ENCODE measurements around the gene SERPINE1.
"Not testable (repeated sequence)": the region's sequence is repeated elsewhere in the genome, so short reads cannot be mapped to it uniquely, and the experiment has no call there.

SERPINE1 gene

GRCh38 chr7:101126651-101127459 is at the start of gene SERPINE1:
SERPINE1 (plus strand) TSS chr7:101127104; CDS start chr7:101128394, 1,290 bp downstream.
- peak in 1 of 3 experiments; percentile 37 for DNase-seq (ENCODE audit: low read depth in 3 of 3)

- peak; percentile 69 to 83 (median 76) for DNase-seq (ENCODE audit: low read depth in 3 of 3)
These were observed 49.4 kb upstream of the SERPINE1 start for GRCh38 chr7:101077303-101078086.

- DNase-seq (ENCODE audit: low read depth in 3 of 3) = no peak
These were observed 45.5 kb upstream of the SERPINE1 start for GRCh38 chr7:101081432-101081831.

GRCh38 chr7:101084865-101085161 is 42.1 kb upstream of the SERPINE1 start:
- DNase-seq (ENCODE audit: low read depth in 3 of 3) = no peak

- peak; percentile 48 to 77 (median 52) for DNase-seq (ENCODE audit: low read depth in 3 of 3)
These were observed 41.5 kb upstream of the SERPINE1 start, which contains the start of gene TRIM56 for GRCh38 chr7:101085162-101085964. TRIM56 (plus strand) TSS chr7:101085481; CDS start chr7:101087313, 1,832 bp downstream.

- DNase-seq (ENCODE audit: low read depth in 3 of 3) = no peak
These were observed 39.4 kb upstream of the SERPINE1 start for GRCh38 chr7:101087334-101088068.

- no peak for DNase-seq (ENCODE audit: low read depth in 3 of 3)
These were observed 38.9 kb upstream of the SERPINE1 start for GRCh38 chr7:101088069-101088425.

- DNase-seq (ENCODE audit: low read depth in 3 of 3) = no peak
These were observed 37.9 kb upstream of the SERPINE1 start for GRCh38 chr7:101088858-101089529.

GRCh38 chr7:101089876-101090275 is 37.0 kb upstream of the SERPINE1 start:
- DNase-seq (ENCODE audit: low read depth in 3 of 3) = no peak

- DNase-seq (ENCODE audit: low read depth in 3 of 3) = not testable (repeated sequence)
These were observed 34.5 kb upstream of the SERPINE1 start for GRCh38 chr7:101092266-101092905.

- DNase-seq (ENCODE audit: low read depth in 3 of 3) = no peak
These were observed 33.0 kb upstream of the SERPINE1 start for GRCh38 chr7:101093906-101094305.

GRCh38 chr7:101094376-101094775 is 32.5 kb upstream of the SERPINE1 start:
- DNase-seq (ENCODE audit: low read depth in 3 of 3) = no peak

GRCh38 chr7:101094791-101095375 is 32.0 kb upstream of the SERPINE1 start:
- DNase-seq (ENCODE audit: low read depth in 3 of 3) = peak in 2 of 3 experiments; percentile 11 to 42

- DNase-seq (ENCODE audit: low read depth in 3 of 3) = no peak
These were observed 30.5 kb upstream of the SERPINE1 start for GRCh38 chr7:101096331-101096956.

GRCh38 chr7:101096957-101097347 is 30.0 kb upstream of the SERPINE1 start:
- DNase-seq (ENCODE audit: low read depth in 3 of 3) = no peak

GRCh38 chr7:101097561-101097960 is 29.3 kb upstream of the SERPINE1 start:
- DNase-seq (ENCODE audit: low read depth in 3 of 3) = no peak

- peak; percentile 26 to 64 (median 51) for DNase-seq (ENCODE audit: low read depth in 3 of 3)
These were observed 26.7 kb upstream of the SERPINE1 start for GRCh38 chr7:101099969-101100781.

Data from stimulated activated CD4-positive, alpha-beta T cell treated with anti-CD3 and anti-CD28 coated beads, TNF-alpha, amount 100 ng/mL, for 24 hours (primary cell).